ENCODE measurements around the gene GCLM. TPM values are rescaled to one million over a fixed set of nuclear protein-coding genes. Genes with fewer than 3 reads are reported as not detected.
"Not testable (repeated sequence)": the region's sequence is repeated elsewhere in the genome, so short reads cannot be mapped to it uniquely, and the experiment has no call there.

GCLM gene
- 24.4 TPM for polyA plus RNA-seq (2013, experiment 1 of 2; ENCODE audit: insufficient read length)
- 23.7 TPM for polyA plus RNA-seq (2013, experiment 2 of 2; ENCODE audit: insufficient read length)

- peak; percentile 95 for DNase-seq
Observed at GRCh38 chr1:93909146-93910050, at the start of gene GCLM. Gene GCLM (minus strand): TSS chr1:93909430. CDS start chr1:93909163, 267 bp downstream.

- DNase-seq = no peak
Observed at GRCh38 chr1:93958726-93959100, 49.5 kb upstream of the GCLM start.

- DNase-seq = no peak
Observed at GRCh38 chr1:93958032-93958725, 48.9 kb upstream of the GCLM start.

- no peak for DNase-seq
Observed at GRCh38 chr1:93955765-93956164, 46.5 kb upstream of the GCLM start.

GRCh38 chr1:93947002-93947686 lies 37.9 kb upstream of the GCLM start:
- not testable (repeated sequence) for DNase-seq

GRCh38 chr1:93938461-93939145 lies 29.4 kb upstream of the GCLM start:
- DNase-seq = peak; percentile 2

GRCh38 chr1:93937997-93938396 lies 28.8 kb upstream of the GCLM start:
- DNase-seq = no peak

GRCh38 chr1:93925206-93925605 lies 16.0 kb upstream of the GCLM start:
- DNase-seq = no peak

GRCh38 chr1:93919780-93920179 lies 10.6 kb upstream of the GCLM start:
- DNase-seq = no peak

GRCh38 chr1:93917302-93917701 lies 8.1 kb upstream of the GCLM start:
- no peak for DNase-seq

- not testable (repeated sequence) for DNase-seq
Observed at GRCh38 chr1:93910880-93911279, 1.6 kb upstream of the GCLM start.

- DNase-seq = no peak
Observed at GRCh38 chr1:93910305-93910704, 1.1 kb upstream of the GCLM start.

GRCh38 chr1:93908394-93909145 lies 660 bp downstream of the GCLM start:
- DNase-seq = peak; percentile 4

GRCh38 chr1:93907718-93908117 lies 1.5 kb downstream of the GCLM start:
- peak; percentile 53 for DNase-seq

- no peak for DNase-seq
Observed at GRCh38 chr1:93906480-93906879, 2.8 kb downstream of the GCLM start.

GRCh38 chr1:93905734-93906133 lies 3.5 kb downstream of the GCLM start:
- DNase-seq = peak; percentile 18

- DNase-seq = peak; percentile 14
Observed at GRCh38 chr1:93905051-93905450, 4.2 kb downstream of the GCLM start.

GRCh38 chr1:93904228-93904627 lies 5.0 kb downstream of the GCLM start:
- DNase-seq = no peak

- DNase-seq = no peak
Observed at GRCh38 chr1:93900723-93901504, 8.3 kb downstream of the GCLM start.

GRCh38 chr1:93899543-93900207 lies 9.6 kb downstream of the GCLM start:
- no peak for DNase-seq

Data from fibroblast of skin of scalp (primary cell).